OCI-LY1 (cell line): ENCODE measurements around the gene GBA2.

Experiments used
- CTCF ChIP-seq: fragments of 200-600 bp; sonication (generic), shearing (Covaris generic); IDR thresholded peaks from 2 replicates; pipeline ENCODE4 v1.5.1; 2017; ENCODE audit warnings: mild to moderate bottlenecking, antibody characterized with exemption, low read length, moderate library complexity, mixed read lengths
- EZH2 ChIP-seq: fragments of 200-600 bp; sonication (generic), shearing (Covaris generic); IDR thresholded peaks from 2 replicates; pipeline ENCODE4 v1.8.0; 2017; ENCODE audit warnings: borderline replicate concordance, mixed run types, mild to moderate bottlenecking, antibody characterized with exemption, low read length, moderate library complexity, mixed read lengths

GRCh38 chr9:35778496-35778895 lies 29.5 kb upstream of the GBA2 start:
- TF ChIP-seq CTCF (no peak), EZH2 (no peak)
